GM21381 (cell line): ENCODE measurements around the gene LEMD2.
"Not testable (repeated sequence)": the region's sequence is repeated elsewhere in the genome, so short reads cannot be mapped to it uniquely, and the experiment has no call there.

ENCODE experiments used
- ATAC-seq: cut with Tn5 transposase; IDR thresholded peaks from one replicate; pipeline ENCODE4 v1.9.1; 2021; ENCODE audit warnings: mild to moderate bottlenecking, moderate library complexity; ENCODE audit not compliant: unreplicated experiment

Gene LEMD2

GRCh38 chr6:33788694-33789549 is at the start of gene LEMD2:
Gene LEMD2, minus strand, starts transcription at chr6:33789130. Its CDS starts 14 bp downstream, at chr6:33789116.
- peak; percentile 85 for ATAC-seq

GRCh38 chr6:33837971-33838665 is 49.2 kb upstream of the LEMD2 start:
- ATAC-seq = no peak

- no peak for ATAC-seq
Observed at GRCh38 chr6:33836806-33837469, 48.0 kb upstream of the LEMD2 start.

- ATAC-seq = no peak
Observed at GRCh38 chr6:33834401-33835392, 45.8 kb upstream of the LEMD2 start.

- no peak for ATAC-seq
Observed at GRCh38 chr6:33833599-33833998, 44.7 kb upstream of the LEMD2 start.

- ATAC-seq = not testable (repeated sequence)
Observed at GRCh38 chr6:33832831-33833230, 43.9 kb upstream of the LEMD2 start.

- not testable (repeated sequence) for ATAC-seq
Observed at GRCh38 chr6:33831725-33832124, 42.8 kb upstream of the LEMD2 start.

- no peak for ATAC-seq
Observed at GRCh38 chr6:33830635-33831240, 41.8 kb upstream of the LEMD2 start.

GRCh38 chr6:33828764-33829731 is 40.1 kb upstream of the LEMD2 start:
- ATAC-seq = no peak

- ATAC-seq = no peak
Observed at GRCh38 chr6:33828452-33828763, 39.5 kb upstream of the LEMD2 start.

GRCh38 chr6:33827546-33828451 is 38.9 kb upstream of the LEMD2 start:
- no peak for ATAC-seq

GRCh38 chr6:33826537-33826936 is 37.6 kb upstream of the LEMD2 start:
- ATAC-seq = no peak

- ATAC-seq = no peak
Observed at GRCh38 chr6:33824461-33825154, 35.7 kb upstream of the LEMD2 start.

GRCh38 chr6:33823806-33824205 is 34.9 kb upstream of the LEMD2 start:
- no peak for ATAC-seq

- no peak for ATAC-seq
Observed at GRCh38 chr6:33822575-33823395, 33.9 kb upstream of the LEMD2 start.

GRCh38 chr6:33820784-33821520 is 32.0 kb upstream of the LEMD2 start:
- ATAC-seq = no peak
